Neuronal stem cell (in vitro differentiated cells): ENCODE measurements around the gene BOLL.

Experiments used
- DNase-seq: peaks from one replicate; pipeline ENCODE4 v3.0.0-alpha.2; 2013; ENCODE audit warnings: low spot score
- H2AFZ ChIP-seq: one replicate; pipeline ENCODE4 v1.6.1; 2013; ENCODE audit warnings: mild to moderate bottlenecking, low read length, inconsistent platforms
- H2AK5ac ChIP-seq: 2 replicates; pipeline ENCODE4 v1.6.1; 2013; ENCODE audit warnings: low read depth, mild to moderate bottlenecking, inconsistent platforms, low read length, moderate library complexity, mixed read lengths
- H2BK120ac ChIP-seq: 2 replicates; pipeline ENCODE4 v1.6.1; 2013; ENCODE audit warnings: low read depth, mild to moderate bottlenecking, inconsistent platforms, low read length, moderate library complexity, mixed read lengths
- H2BK12ac ChIP-seq: one replicate; pipeline ENCODE4 v1.6.1; 2013; ENCODE audit warnings: low read length, inconsistent platforms
- H2BK15ac ChIP-seq: 2 replicates; pipeline ENCODE4 v1.6.1; 2013; ENCODE audit warnings: mild to moderate bottlenecking, low read length, inconsistent platforms, mixed read lengths
- H2BK5ac ChIP-seq: one replicate; pipeline ENCODE4 v1.6.1; 2013; ENCODE audit warnings: inconsistent platforms, mild to moderate bottlenecking, low read length, moderate library complexity
- H3K14ac ChIP-seq: one replicate; pipeline ENCODE4 v1.6.1; 2013; ENCODE audit warnings: low read length, inconsistent platforms
- H3K18ac ChIP-seq: 2 replicates; pipeline ENCODE4 v1.6.1; 2013; ENCODE audit warnings: low read length, inconsistent platforms
- H3K23ac ChIP-seq: 2 replicates; pipeline ENCODE4 v1.6.1; 2013; ENCODE audit warnings: low read depth, mild to moderate bottlenecking, mixed read lengths, low read length, inconsistent platforms; ENCODE audit not compliant: poor library complexity
- H3K27ac ChIP-seq: replicated peaks from 3 replicates; pipeline ENCODE4 v1.5.1; 2013; ENCODE audit warnings: low read length, inconsistent platforms
- H3K27me3 ChIP-seq, 3 experiments: 2 replicates each; pipeline ENCODE4 v1.6.1; 2013; ENCODE audit warnings: low read length in 3 of 3, mild to moderate bottlenecking in 2 of 3, inconsistent platforms in 1 of 3, low read depth in 1 of 3, mixed read lengths in 1 of 3, moderate library complexity in 1 of 3; ENCODE audit not compliant: control insufficient read depth in 3 of 3, insufficient read depth in 3 of 3
- H3K36me3 ChIP-seq, 2 donors: replicated peaks in 1 of 2; 2 replicates each; pipeline ENCODE4 v1.6.1; 2013; ENCODE audit warnings: low read length in 2 of 2; ENCODE audit not compliant: control insufficient read depth in 2 of 2, insufficient read depth in 2 of 2
- H3K4ac ChIP-seq: 2 replicates; pipeline ENCODE4 v1.6.1; 2013; ENCODE audit warnings: inconsistent platforms, mild to moderate bottlenecking, low read length, moderate library complexity
- H3K4me1 ChIP-seq, 2 donors: 1 replicate in 1 of 2; 2 replicates in 1 of 2; pipeline ENCODE4 v1.6.1; 2013; ENCODE audit warnings: low read length in 2 of 2, low read depth in 1 of 2; ENCODE audit not compliant: control insufficient read depth in 2 of 2, insufficient read depth in 1 of 2
- H3K4me2 ChIP-seq: one replicate; pipeline ENCODE4 v1.6.1; 2013; ENCODE audit warnings: mild to moderate bottlenecking, low read length, inconsistent platforms; ENCODE audit not compliant: insufficient read depth, poor library complexity, severe bottlenecking
- H3K4me3 ChIP-seq, 2 donors: 2 replicates each; pipeline ENCODE4 v1.5.1; 2013; ENCODE audit warnings: low read length in 2 of 2, mild to moderate bottlenecking in 2 of 2, inconsistent platforms in 1 of 2, moderate library complexity in 1 of 2
- H3K79me1 ChIP-seq: one replicate; pipeline ENCODE4 v1.6.1; 2013; ENCODE audit warnings: low read depth, mild to moderate bottlenecking, inconsistent platforms, low read length, moderate library complexity
- H3K9ac ChIP-seq: one replicate; pipeline ENCODE4 v1.6.1; 2013; ENCODE audit warnings: mild to moderate bottlenecking, low read depth, low read length, inconsistent platforms; ENCODE audit not compliant: poor library complexity
- H3K9me3 ChIP-seq, 2 donors: replicated peaks in 1 of 2; 2 replicates each; pipeline versions ENCODE3 to v1.6.1; 2013; ENCODE audit warnings: low read length in 2 of 2, mild to moderate bottlenecking in 2 of 2, inconsistent platforms in 1 of 2, low read depth in 1 of 2, mixed read lengths in 1 of 2, moderate library complexity in 1 of 2; ENCODE audit not compliant: control insufficient read depth in 2 of 2, insufficient read depth in 1 of 2
- H4K8ac ChIP-seq: one replicate; pipeline ENCODE4 v1.6.1; 2013; ENCODE audit warnings: low read depth, mild to moderate bottlenecking, inconsistent platforms, low read length, moderate library complexity
- H4K91ac ChIP-seq: one replicate; pipeline ENCODE4 v1.6.1; 2013; ENCODE audit warnings: low read length, low read depth, mild to moderate bottlenecking, inconsistent platforms; ENCODE audit not compliant: poor library complexity
- WGBS, 2 donors: extraction: QIAGEN DNeasy Blood & Tissue Kit; methylation state at CpG; one replicate each; pipeline ENCODE4 v1.1.7; 2013; ENCODE audit warnings: missing lambda C conversion rate in 2 of 2, mixed read lengths in 1 of 2; ENCODE audit not compliant: insufficient read length in 2 of 2, insufficient replicate concordance in 1 of 2; ENCODE audit errors: extremely low coverage in 2 of 2; 5-methylcytosine and 5-hydroxymethylcytosine counted together

Gene BOLL

DNA sequence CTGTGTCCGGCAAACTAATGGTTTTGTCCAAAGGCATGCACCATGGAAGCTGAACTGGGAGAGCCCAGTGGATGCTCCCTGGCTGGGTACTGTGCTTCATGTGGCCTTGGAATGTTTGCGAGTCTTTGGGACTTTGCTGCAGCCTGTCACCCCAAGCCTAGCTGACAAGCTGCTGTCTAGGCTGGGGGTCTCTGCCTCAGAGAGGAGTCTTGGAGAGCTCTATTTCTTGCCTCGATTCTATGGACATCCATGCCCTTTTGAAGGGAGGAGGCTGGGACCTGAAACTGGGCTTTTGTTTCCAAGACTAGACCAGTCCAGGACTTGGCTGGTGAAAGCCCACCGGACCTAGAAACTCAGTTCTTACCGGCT is 78.3 kb downstream of the BOLL start:
- Histone ChIP-seq H3K18ac (no peak overlapping the region), H4K91ac (no peak overlapping the region), H2BK15ac (no peak overlapping the region), H3K79me1 (peaks cover 9% of the 10 kb centered on the region), H3K4me1 (peaks cover 7 to 10% of the 10 kb centered on the region in 2 donors), H3K27ac (no peak overlapping the region), H3K9ac (no peak overlapping the region), H2AFZ (no peak overlapping the region), H3K9me3 (no peaks in the 10 kb centered on the region), H3K4me2 (peak overlapping the region; percentile 97), H3K14ac (no peak overlapping the region), H3K4ac (no peak overlapping the region), H2BK120ac (no peak overlapping the region), H3K23ac (no peak overlapping the region), H3K27me3 (no peaks in the 10 kb centered on the region), H3K4me3 (peak overlapping the region; percentile 85 to 95), H2AK5ac (no peak overlapping the region), H2BK12ac (no peak overlapping the region), H4K8ac (no peak overlapping the region), H2BK5ac (no peak overlapping the region), H3K36me3 (peaks cover 2 to 27% of the 10 kb centered on the region in 2 donors)
- WGBS, 2 donors = no CpG with 5 or more reads among the region's 5 CpGs
- no peak for DNase-seq

GRCh38 chr2:197705912-197706838 is 78.9 kb downstream of the BOLL start:
- Histone ChIP-seq H3K9me3 (no peaks in the 10 kb centered on the region), H3K9ac (peak overlapping the region; percentile 89), H2BK12ac (no peak overlapping the region), H2AFZ (peak overlapping the region; percentile 96), H3K14ac (no peak overlapping the region), H3K4ac (no peak overlapping the region), H3K27ac (no peak overlapping the region), H3K4me1 (peaks cover 7 to 10% of the 10 kb centered on the region in 2 donors), H3K36me3 (peaks cover 0 to 20% of the 10 kb centered on the region in 2 donors), H3K27me3 (no peaks in the 10 kb centered on the region), H3K4me2 (peak overlapping the region; percentile 97), H2BK15ac (no peak overlapping the region), H3K4me3 (peak overlapping the region; percentile 85 to 95), H2BK120ac (no peak overlapping the region), H3K18ac (no peak overlapping the region), H2AK5ac (no peak overlapping the region), H3K23ac (no peak overlapping the region), H2BK5ac (no peak overlapping the region), H3K79me1 (peaks cover 9% of the 10 kb centered on the region), H4K91ac (no peak overlapping the region), H4K8ac (no peak overlapping the region)
- no peak for DNase-seq
- no CpG with 5 or more reads among the region's 38 CpGs for WGBS, 2 donors

DNA sequence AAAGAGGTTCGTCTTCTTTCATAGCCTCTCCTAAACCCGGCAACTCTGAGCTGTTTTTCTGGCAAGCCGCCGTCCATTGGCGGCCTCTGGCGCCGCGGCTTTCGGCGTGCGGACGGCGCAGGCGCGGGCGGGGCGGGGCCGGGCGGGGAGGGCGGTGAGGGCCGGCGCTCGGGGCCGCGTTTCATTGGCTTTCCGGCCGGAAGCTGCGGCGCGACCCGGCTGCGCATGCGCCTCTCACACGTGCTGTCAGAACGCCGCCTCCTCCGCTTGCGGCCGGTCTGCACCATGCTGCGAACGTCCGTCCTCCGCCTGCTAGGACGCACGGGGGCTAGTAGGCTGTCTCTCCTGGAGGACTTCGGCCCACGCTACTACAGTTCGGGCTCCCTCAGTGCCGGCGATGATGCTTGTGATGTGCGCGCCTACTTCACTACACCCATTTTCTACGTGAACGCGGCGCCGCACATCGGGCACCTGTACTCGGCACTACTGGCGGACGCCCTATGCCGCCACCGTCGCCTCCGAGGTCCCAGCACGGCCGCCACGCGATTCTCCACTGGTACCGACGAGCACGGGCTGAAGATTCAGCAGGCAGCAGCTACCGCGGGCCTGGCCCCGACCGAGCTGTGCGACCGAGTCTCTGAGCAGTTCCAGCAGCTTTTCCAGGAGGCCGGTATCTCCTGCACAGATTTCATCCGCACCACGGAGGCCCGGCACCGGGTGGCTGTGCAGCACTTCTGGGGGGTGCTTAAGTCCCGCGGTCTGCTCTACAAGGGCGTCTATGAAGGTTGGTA is 79.8 kb downstream of the BOLL start, which contains the start of gene MARS2:
TSS of gene MARS2 (plus strand) at position 249 of the 791 bp plus-strand sequence. CDS start at position 286, 37 bp downstream.
- H4K91ac ChIP-seq = no peak within 1 kb of the TSS
- peak; percentile 91 for DNase-seq
- no peak within 1 kb of the TSS for H2BK12ac ChIP-seq
- no peak within 1 kb of the TSS for H2BK15ac ChIP-seq
- H3K79me1 ChIP-seq = peaks cover 9% of the 10 kb centered on the region
- no peak within 1 kb of the TSS for H3K27ac ChIP-seq
- no peaks in the 10 kb centered on the region for H3K27me3 ChIP-seq
- no peak within 1 kb of the TSS for H2BK120ac ChIP-seq
- peak within 1 kb of the TSS; percentile 39 for H3K14ac ChIP-seq
- peaks cover 0 to 14% of the 10 kb centered on the region in 2 donors for H3K36me3 ChIP-seq
- no peak within 1 kb of the TSS for H2BK5ac ChIP-seq
- H3K9me3 ChIP-seq = no peaks in the 10 kb centered on the region
- peak within 1 kb of the TSS; percentile 6 for H3K18ac ChIP-seq
- WGBS, 2 donors = no CpG with 5 or more reads among the region's 86 CpGs
- H3K4me2 ChIP-seq = peak within 1 kb of the TSS; percentile 97
- H2AK5ac ChIP-seq = no peak within 1 kb of the TSS
- H3K4me1 ChIP-seq = peaks cover 7 to 10% of the 10 kb centered on the region in 2 donors
- H3K9ac ChIP-seq = peak within 1 kb of the TSS; percentile 89
- H3K4ac ChIP-seq = no peak within 1 kb of the TSS
- no peak within 1 kb of the TSS for H4K8ac ChIP-seq
- peak within 1 kb of the TSS; percentile 66 for H3K23ac ChIP-seq
- peak within 1 kb of the TSS; percentile 85 to 95 for H3K4me3 ChIP-seq
- H2AFZ ChIP-seq = peak within 1 kb of the TSS; percentile 96
